ENCODE data around the gene TNNI2.

TNNI2 gene

GRCh38 chr11:1831338-1832210 lies 7.2 kb upstream of the TNNI2 start:
- Histone ChIP-seq H3K36me3 (ENCODE audit: control insufficient read depth in 2 of 2, insufficient read depth in 1 of 2, low read length in 2 of 2) (no peaks in the 10 kb centered on the region), H3K4me1 (ENCODE audit: control insufficient read depth, insufficient read depth, low read length) (no peaks in the 10 kb centered on the region), H3K4me3 (ENCODE audit: low read depth, low read length) (no peak overlapping the region), H3K9me3 (ENCODE audit: control insufficient read depth, insufficient read depth, low read depth, low read length) (no peaks in the 10 kb centered on the region), H3K27ac (ENCODE audit: extremely low read depth, low read depth, low read length) (no peak overlapping the region)
- POLR2A ChIA-PET = interaction anchor here (2.6 kb wide), 1 partner anchor 137 kb away, joined by 16 read pairs; no protein-coding TSS in a partner anchor
- CTCF ChIA-PET = interaction anchor here (0.6 to 8.2 kb wide), 29 partner anchors 11 to 513 kb away, joined by 3 to 261 read pairs (median 7); partner anchors contain the start of gene KRTAP5-6
- TF ChIP-seq MZF1 (tag by site-specific recombination; IDR thresholded peaks at IDR 0.05; ENCODE audit: borderline replicate concordance) = no peak
- no peak for TF ChIP-seq ZNF423 (tag by site-specific recombination; IDR thresholded peaks at IDR 0.05)
- no peak for TF ChIP-seq ZNF530 (tag by site-specific recombination; IDR thresholded peaks at IDR 0.05; ENCODE audit: low read depth)
- no peak for TF ChIP-seq ZBTB1 (tag by site-specific recombination; IDR thresholded peaks at IDR 0.05)
- no peak for TF ChIP-seq ZNF24 (tag by site-specific recombination; IDR thresholded peaks at IDR 0.05)
- TF ChIP-seq ZNF792 (tag by site-specific recombination; IDR thresholded peaks at IDR 0.05) = no peak
- TF ChIP-seq ZFHX2 (tag by site-specific recombination; conservative IDR thresholded peaks at IDR 0.05) = 0 out of 2 replicates have a peak, but pooled peaks have one; percentile 6

- no peak overlapping the region for H3K27ac ChIP-seq (ENCODE audit: extremely low read depth, low read depth, low read length)
- H3K36me3 ChIP-seq (ENCODE audit: control insufficient read depth in 2 of 2, insufficient read depth in 1 of 2, low read length in 2 of 2) = no peaks in the 10 kb centered on the region
- H3K4me1 ChIP-seq (ENCODE audit: control insufficient read depth, insufficient read depth, low read length) = no peaks in the 10 kb centered on the region
- ChIA-PET CTCF (interaction anchor here (0.6 to 8.2 kb wide), 45 partner anchors 10 to 512 kb away, joined by 3 to 261 read pairs (median 5); partner anchors contain the start of gene KRTAP5-6), POLR2A (interaction anchor here (0.6 to 2.6 kb wide), 5 partner anchors 60 to 286 kb away, joined by 3 to 16 read pairs (median 3); no protein-coding TSS in a partner anchor)
- H3K4me3 ChIP-seq (ENCODE audit: low read depth, low read length) = no peak overlapping the region
- no peaks in the 10 kb centered on the region for H3K9me3 ChIP-seq (ENCODE audit: control insufficient read depth, insufficient read depth, low read depth, low read length)
- TF ChIP-seq PRDM10 (tag by site-specific recombination; IDR thresholded peaks at IDR 0.05) = no peak
- no peak for TF ChIP-seq ZNF274 (IDR thresholded peaks at IDR 0.05; ENCODE audit: low read length)
- TF ChIP-seq ZNF274 (tag by site-specific recombination; IDR thresholded peaks at IDR 0.05; ENCODE audit: borderline replicate concordance) = no peak
- TF ChIP-seq ZBTB10 (tag by site-specific recombination; IDR thresholded peaks at IDR 0.05) = peak; percentile 91
- TF ChIP-seq ZNF26 (tag by site-specific recombination; IDR thresholded peaks at IDR 0.05) = no peak
- no peak for TF ChIP-seq ZNF239 (tag by site-specific recombination; IDR thresholded peaks at IDR 0.05)
- TF ChIP-seq ZSCAN4 (tag by site-specific recombination; IDR thresholded peaks at IDR 0.05) = no peak
- TF ChIP-seq ZEB2 (tag by site-specific recombination; IDR thresholded peaks at IDR 0.05) = 0 out of 2 replicates have a peak, but pooled peaks have one; percentile 53
- no peak for TF ChIP-seq PRDM4 (tag by site-specific recombination; IDR thresholded peaks at IDR 0.05)
- TF ChIP-seq ZNF341 (tag by site-specific recombination; IDR thresholded peaks at IDR 0.05; ENCODE audit: low read depth) = peak; percentile 54
- TF ChIP-seq ZNF488 (tag by site-specific recombination; IDR thresholded peaks at IDR 0.05) = no peak
- TF ChIP-seq ZNF747 (tag by site-specific recombination; IDR thresholded peaks at IDR 0.05) = no peak
Observed at GRCh38 chr11:1832211-1832919, 6.4 kb upstream of the TNNI2 start.

Data from HEK293 (cell line).